ENCODE measurements around the gene DUSP15. TPM values are rescaled to one million over a fixed set of nuclear protein-coding genes. Genes with fewer than 3 reads are reported as not detected.
"Not testable (repeated sequence)": the region's sequence is repeated elsewhere in the genome, so short reads cannot be mapped to it uniquely, and the experiment has no call there.

DUSP15 gene
- total RNA-seq, 1 donor from 2014 or later, result 0.80 TPM

GRCh38 chr20:31819083-31819784 is 51.1 kb downstream of the DUSP15 start, which contains the start of gene MYLK2:
Gene MYLK2 (plus strand): TSS chr20:31819356. CDS start chr20:31819581, 225 bp downstream.
- peaks cover 22% of the 10 kb centered on the region for H3K4me1 ChIP-seq
- no peaks in the 10 kb centered on the region for H3K9me3 ChIP-seq
- no peaks in the 10 kb centered on the region for H3K36me3 ChIP-seq
- no peaks in the 10 kb centered on the region for H3K27me3 ChIP-seq (ENCODE audit: low read depth)
- no peak for ATAC-seq
- no peak within 1 kb of the TSS for H3K4me3 ChIP-seq
- H3K27ac ChIP-seq, result no peak within 1 kb of the TSS
- no peak for DNase-seq
- intact Hi-C loops (cut with DNase I), result no loop called here
- TF ChIP-seq, protein P1, sequence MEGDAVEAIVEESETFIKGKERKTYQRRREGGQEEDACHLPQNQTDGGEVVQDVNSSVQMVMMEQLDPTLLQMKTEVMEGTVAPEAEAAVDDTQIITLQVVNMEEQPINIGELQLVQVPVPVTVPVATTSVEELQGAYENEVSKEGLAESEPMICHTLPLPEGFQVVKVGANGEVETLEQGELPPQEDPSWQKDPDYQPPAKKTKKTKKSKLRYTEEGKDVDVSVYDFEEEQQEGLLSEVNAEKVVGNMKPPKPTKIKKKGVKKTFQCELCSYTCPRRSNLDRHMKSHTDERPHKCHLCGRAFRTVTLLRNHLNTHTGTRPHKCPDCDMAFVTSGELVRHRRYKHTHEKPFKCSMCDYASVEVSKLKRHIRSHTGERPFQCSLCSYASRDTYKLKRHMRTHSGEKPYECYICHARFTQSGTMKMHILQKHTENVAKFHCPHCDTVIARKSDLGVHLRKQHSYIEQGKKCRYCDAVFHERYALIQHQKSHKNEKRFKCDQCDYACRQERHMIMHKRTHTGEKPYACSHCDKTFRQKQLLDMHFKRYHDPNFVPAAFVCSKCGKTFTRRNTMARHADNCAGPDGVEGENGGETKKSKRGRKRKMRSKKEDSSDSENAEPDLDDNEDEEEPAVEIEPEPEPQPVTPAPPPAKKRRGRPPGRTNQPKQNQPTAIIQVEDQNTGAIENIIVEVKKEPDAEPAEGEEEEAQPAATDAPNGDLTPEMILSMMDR (IDR thresholded peaks at IDR 0.05), result no peak

GRCh38 chr20:31818376-31818908 is 51.9 kb downstream of the DUSP15 start:
- Histone ChIP-seq H3K9me3 (no peaks in the 10 kb centered on the region), H3K27ac (no peak overlapping the region), H3K36me3 (no peaks in the 10 kb centered on the region), H3K4me3 (no peak overlapping the region), H3K27me3 (ENCODE audit: low read depth) (no peaks in the 10 kb centered on the region), H3K4me1 (peaks cover 22% of the 10 kb centered on the region)
- intact Hi-C loops (cut with DNase I), result no loop called here
- TF ChIP-seq, protein P1 (IDR thresholded peaks at IDR 0.05), result no peak
- ATAC-seq (no peak), DNase-seq (no peak)

GRCh38 chr20:31817461-31817860 is 52.9 kb downstream of the DUSP15 start:
- H3K27me3 ChIP-seq (ENCODE audit: low read depth), result no peaks in the 10 kb centered on the region
- intact Hi-C loops (cut with DNase I), result no loop called here
- TF ChIP-seq, protein P1 (IDR thresholded peaks at IDR 0.05), result no peak
- H3K36me3 ChIP-seq, result no peaks in the 10 kb centered on the region
- H3K9me3 ChIP-seq, result no peaks in the 10 kb centered on the region
- ATAC-seq, result no peak
- DNase-seq, result no peak
- H3K4me1 ChIP-seq, result peaks cover 13% of the 10 kb centered on the region
- no peak overlapping the region for H3K27ac ChIP-seq
- H3K4me3 ChIP-seq, result no peak overlapping the region

DNA sequence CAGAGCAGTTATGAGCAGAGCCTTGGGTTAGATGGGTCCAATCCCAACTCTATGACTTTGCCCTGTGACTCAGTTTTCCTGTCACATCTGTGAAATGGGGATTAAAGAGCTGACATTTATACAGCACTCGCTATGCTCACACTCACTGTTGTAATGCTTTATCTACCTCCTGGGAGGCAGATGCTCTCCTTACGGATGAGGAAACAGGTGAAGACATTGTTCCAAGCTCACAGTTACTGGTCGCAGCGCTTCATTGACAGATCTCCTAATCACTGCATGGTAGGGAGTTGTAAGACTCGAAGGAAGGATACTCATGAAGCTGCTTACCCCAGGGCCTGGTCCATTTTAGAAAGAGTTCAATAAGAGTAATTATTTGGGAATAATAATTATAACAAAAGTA is 54.1 kb downstream of the DUSP15 start:
- no peak overlapping the region for H3K4me3 ChIP-seq
- H3K4me1 ChIP-seq, result peaks cover 18% of the 10 kb centered on the region
- TF ChIP-seq, protein P1 (IDR thresholded peaks at IDR 0.05), result no peak
- no peaks in the 10 kb centered on the region for H3K9me3 ChIP-seq
- DNase-seq (no peak), ATAC-seq (no peak)
- H3K27ac ChIP-seq, result no peak overlapping the region
- intact Hi-C loops (cut with DNase I), result no loop called here
- H3K27me3 ChIP-seq (ENCODE audit: low read depth), result no peaks in the 10 kb centered on the region
- no peaks in the 10 kb centered on the region for H3K36me3 ChIP-seq

- DNase-seq, result no peak
- ATAC-seq, result peak; percentile 67 to 82
- peaks cover 22% of the 10 kb centered on the region for H3K4me1 ChIP-seq
- H3K27me3 ChIP-seq (ENCODE audit: low read depth), result no peaks in the 10 kb centered on the region
- no peaks in the 10 kb centered on the region for H3K36me3 ChIP-seq
- H3K27ac ChIP-seq, result peak overlapping the region; percentile 46
- intact Hi-C loops (cut with DNase I), result no loop called here
- H3K4me3 ChIP-seq, result no peak overlapping the region
- TF ChIP-seq, protein P1 (IDR thresholded peaks at IDR 0.05), result no peak
- H3K9me3 ChIP-seq, result no peaks in the 10 kb centered on the region
Measured at GRCh38 chr20:31815408-31816188, 54.7 kb downstream of the DUSP15 start.

GRCh38 chr20:31814142-31814541 is 56.2 kb downstream of the DUSP15 start:
- intact Hi-C loops (cut with DNase I); ATAC-seq: not testable (repeated sequence)

More at GRCh38 chr20:31814142-31814541, 56.2 kb downstream of the DUSP15 start:
- H3K27ac ChIP-seq; H3K36me3 ChIP-seq; DNase-seq; H3K4me3 ChIP-seq; H3K9me3 ChIP-seq; H3K27me3 ChIP-seq (ENCODE audit: low read depth): not testable (repeated sequence)
- H3K4me1 ChIP-seq, result peaks cover 26% of the 10 kb centered on the region
